ENCODE measurements around the gene NUP153. TPM values are rescaled to one million over a fixed set of nuclear protein-coding genes. Genes with fewer than 3 reads are reported as not detected.

NUP153 gene
- total RNA-seq, 1 experiment from 2014 or later: 99.3 TPM

DNA sequence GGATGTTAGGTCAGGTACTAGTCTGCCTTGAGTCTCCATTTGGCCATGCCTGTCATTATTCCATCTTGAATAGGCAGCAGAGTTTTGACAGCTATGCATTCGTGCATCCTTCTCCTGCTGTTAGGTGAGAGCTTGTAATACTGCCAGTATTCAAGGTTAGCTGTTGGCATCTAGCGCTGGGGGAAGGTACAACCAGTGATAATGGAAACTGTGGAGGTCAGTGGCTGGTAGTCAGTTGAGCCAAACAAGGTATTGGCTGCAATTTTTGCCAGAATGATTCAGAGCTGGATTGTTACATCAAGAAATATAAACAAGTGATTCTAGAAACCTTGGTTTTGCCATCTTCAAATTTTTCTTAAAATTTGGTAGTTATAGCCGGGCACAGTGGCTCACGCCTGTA, 100.1 kb downstream of the NUP153 start:
- no peaks in the 10 kb centered on the region for H3K4me1 ChIP-seq (ENCODE audit: insufficient read depth, low read length)
- no peaks in the 10 kb centered on the region for H3K27me3 ChIP-seq (ENCODE audit: insufficient read depth, low read length)
- no peak overlapping the region for H3K4me3 Mint-ChIP-seq
- DNase-seq: no peak
- H3K27ac Mint-ChIP-seq: no peak overlapping the region
- H3K14ac ChIP-seq (ENCODE audit: insufficient read depth, low read length): no peak overlapping the region
- no peak overlapping the region for H4K8ac ChIP-seq (replicated peaks; ENCODE audit: insufficient read length, low read depth, low read length)
- H3K9ac ChIP-seq (ENCODE audit: extremely low read depth, insufficient read length, low read length): no peak overlapping the region
- no peaks in the 10 kb centered on the region for H3K23me2 ChIP-seq (ENCODE audit: insufficient read length, low read depth, low read length, poor library complexity, severe bottlenecking)
- H4K91ac ChIP-seq (ENCODE audit: insufficient read length, low read depth, low read length): no peak overlapping the region
- H3K9me3 ChIP-seq (ENCODE audit: control insufficient read depth, low read depth, low read length): no peaks in the 10 kb centered on the region
- H3K4me1 Mint-ChIP-seq: peaks cover under 1 to 3% of the 10 kb centered on the region in 2 experiments; a peak in 2 of 4 replicates
- no peaks in the 10 kb centered on the region for H3K27me3 Mint-ChIP-seq (ENCODE audit: low read depth)
- no peaks in the 10 kb centered on the region for H3K79me1 ChIP-seq (ENCODE audit: insufficient read depth, low read depth, low read length, poor library complexity, severe bottlenecking)
- no peaks in the 10 kb centered on the region for H4K20me1 ChIP-seq (ENCODE audit: control insufficient read depth, insufficient read depth, insufficient read length)
- peaks cover 10 to 21% (median 10%) of the 10 kb centered on the region in 3 experiments; a peak in 5 of 7 replicates for H3K36me3 Mint-ChIP-seq (ENCODE audit: insufficient read depth in 1 of 3, low read depth in 3 of 3)
- no peaks in the 10 kb centered on the region for H3K79me2 ChIP-seq (ENCODE audit: insufficient read depth, low read length)
- H2BK15ac ChIP-seq (ENCODE audit: low read depth, low read length): no peak overlapping the region
- H4K5ac ChIP-seq (ENCODE audit: insufficient read length, low read depth, low read length): no peak overlapping the region
- H3K4me2 ChIP-seq (ENCODE audit: insufficient read depth, insufficient read length, low read length): no peak overlapping the region
- H3K4ac ChIP-seq (ENCODE audit: low read depth, low read length): no peak overlapping the region
- no CpG with 5 or more reads among the region's 4 CpGs for WGBS (ENCODE audit: extremely low coverage, insufficient read length, low lambda C conversion rate)
- no peak overlapping the region for H2BK120ac ChIP-seq (ENCODE audit: low read depth, low read length, poor library complexity, severe bottlenecking)
- no peak overlapping the region for H2AFZ ChIP-seq (ENCODE audit: low read length)
- no peak overlapping the region for H3K56ac ChIP-seq (ENCODE audit: insufficient read length, low read depth, low read length)
- no peak overlapping the region for H2AK5ac ChIP-seq (ENCODE audit: insufficient read length, low read length)
- no peaks in the 10 kb centered on the region for H3K9me3 Mint-ChIP-seq
- no peak overlapping the region for H3K27ac ChIP-seq (ENCODE audit: insufficient read length, low read depth, low read length)
- H3T11ph ChIP-seq (ENCODE audit: low read length): no peak overlapping the region
- no peak overlapping the region for H2BK20ac ChIP-seq (ENCODE audit: low read depth, low read length, poor library complexity, severe bottlenecking)
- no peak overlapping the region for H3K23ac ChIP-seq (ENCODE audit: insufficient read length, low read depth, low read length)
- no peak overlapping the region for H2BK5ac ChIP-seq (ENCODE audit: insufficient read length, low read length)
- no peak overlapping the region for H3K18ac ChIP-seq (ENCODE audit: insufficient read length, low read depth, low read length)
- TF ChIP-seq, protein P1, sequence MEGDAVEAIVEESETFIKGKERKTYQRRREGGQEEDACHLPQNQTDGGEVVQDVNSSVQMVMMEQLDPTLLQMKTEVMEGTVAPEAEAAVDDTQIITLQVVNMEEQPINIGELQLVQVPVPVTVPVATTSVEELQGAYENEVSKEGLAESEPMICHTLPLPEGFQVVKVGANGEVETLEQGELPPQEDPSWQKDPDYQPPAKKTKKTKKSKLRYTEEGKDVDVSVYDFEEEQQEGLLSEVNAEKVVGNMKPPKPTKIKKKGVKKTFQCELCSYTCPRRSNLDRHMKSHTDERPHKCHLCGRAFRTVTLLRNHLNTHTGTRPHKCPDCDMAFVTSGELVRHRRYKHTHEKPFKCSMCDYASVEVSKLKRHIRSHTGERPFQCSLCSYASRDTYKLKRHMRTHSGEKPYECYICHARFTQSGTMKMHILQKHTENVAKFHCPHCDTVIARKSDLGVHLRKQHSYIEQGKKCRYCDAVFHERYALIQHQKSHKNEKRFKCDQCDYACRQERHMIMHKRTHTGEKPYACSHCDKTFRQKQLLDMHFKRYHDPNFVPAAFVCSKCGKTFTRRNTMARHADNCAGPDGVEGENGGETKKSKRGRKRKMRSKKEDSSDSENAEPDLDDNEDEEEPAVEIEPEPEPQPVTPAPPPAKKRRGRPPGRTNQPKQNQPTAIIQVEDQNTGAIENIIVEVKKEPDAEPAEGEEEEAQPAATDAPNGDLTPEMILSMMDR (conservative IDR thresholded peaks at IDR 0.05): no peak
- no peak overlapping the region for H2BK12ac ChIP-seq (ENCODE audit: insufficient read length, low read depth, low read length)

All from H9 (cell line).